Testis (tissue), 3 donors: ENCODE results near the gene TMEM106C. TPM values are rescaled to one million over a fixed set of nuclear protein-coding genes. Genes with fewer than 3 reads are reported as not detected.

Experiments used
- DNase-seq: peaks from one replicate; pipeline ENCODE4 v3.0.0-alpha.2; 2019
- H3K27ac ChIP-seq, 2 donors: fragments of 200-600 bp; sonication (generic); one replicate each; pipeline ENCODE4 v1.5.1; 2019
- H3K27me3 ChIP-seq: fragments of 200-600 bp; sonication (generic); one replicate; pipeline ENCODE4 v1.5.1; 2019
- H3K36me3 ChIP-seq: fragments of 200-600 bp; sonication (generic); one replicate; pipeline ENCODE4 v1.5.1; 2017; ENCODE audit warnings: low read depth; ENCODE audit errors: missing control alignments
- H3K4me1 ChIP-seq: fragments of 200-600 bp; sonication (generic); one replicate; pipeline ENCODE4 v1.5.1; 2019
- H3K4me3 ChIP-seq, 2 donors: fragments of 200-600 bp; sonication (generic); one replicate each; pipeline ENCODE4 v1.5.1; 2017 to 2019
- H3K9me3 ChIP-seq: fragments of 200-600 bp; sonication (generic); one replicate; pipeline ENCODE4 v1.5.1; 2017
- POLR2A ChIP-seq: fragments of 450-650 bp; IDR thresholded peaks from one replicate; pipeline ENCODE4 v1.6.1; 2017; ENCODE audit warnings: antibody characterized with exemption, mild to moderate bottlenecking, moderate library complexity
- WGBS, 2 donors: methylation state at CpG; one replicate each; pipeline ENCODE4 v1.1.5; 2018; 5-methylcytosine and 5-hydroxymethylcytosine counted together
- intact Hi-C: fragments of 100-400 bp; cut with DNase I; formaldehyde crosslinking; loops from one replicate; pipeline ENCODE4 v1.15.1; 2023; ENCODE audit warnings: low total_unique reads
- polyA plus RNA-seq: library from polyadenylated mRNA; stranded (reverse); fragments of 350-450 nt; fragmentation: Illumina TruSeq; extraction: RNeasy Lipid Tissue Mini Kit (QIAGEN cat#74804); gene quantifications from one replicate; pipeline ENCODE4 v1.2.3, GENCODE V29; 2014; ENCODE audit warnings: low read depth, low replicate concordance; ENCODE audit not compliant: insufficient read depth
- total RNA-seq, 2 donors: library from RNA; depleted of rRNA; stranded (reverse); fragments of >200 nt; gene quantifications; one replicate each; pipeline ENCODE4 v1.2.3, GENCODE V29; 2016
- TF ChIP-seq, protein P1 (sequence below), 3 experiments: fragments of 450-650 bp in 2 of 3; fragments of 200-600 bp in 1 of 3; sonication (generic) in 1 of 3; IDR thresholded peaks; one replicate each; pipeline ENCODE4 v1.5.1; 2016 to 2019; ENCODE audit warnings: antibody characterized with exemption in 3 of 3, mild to moderate bottlenecking in 2 of 3, moderate library complexity in 1 of 3

The TMEM106C gene
- total and polyA plus RNA-seq, 3 donors from 2014 or later, result 63.5 to 132 (median 91.1) TPM

DNA sequence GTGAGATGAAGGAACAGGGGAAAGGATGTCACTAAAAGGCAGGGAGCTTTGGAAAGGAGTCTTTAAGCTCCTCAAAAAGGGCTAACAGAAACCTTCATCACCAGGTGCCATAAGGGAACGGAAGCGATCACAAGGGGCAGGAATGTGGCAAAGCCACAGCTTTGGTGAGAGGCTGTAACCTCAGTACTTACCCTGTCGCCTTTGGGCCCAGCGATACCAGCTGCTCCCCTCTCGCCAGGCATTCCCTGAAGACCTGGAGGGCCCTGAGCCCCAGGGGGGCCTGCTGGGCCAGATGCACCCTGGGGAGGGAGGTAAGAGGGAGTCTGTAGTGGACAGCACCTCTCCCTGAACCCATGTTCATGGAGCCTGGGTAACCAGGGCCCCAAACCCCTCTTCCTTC, 18.9 kb downstream of the TMEM106C start:
- TF ChIP-seq POLR2A, result no peak
- TF ChIP-seq, protein P1, sequence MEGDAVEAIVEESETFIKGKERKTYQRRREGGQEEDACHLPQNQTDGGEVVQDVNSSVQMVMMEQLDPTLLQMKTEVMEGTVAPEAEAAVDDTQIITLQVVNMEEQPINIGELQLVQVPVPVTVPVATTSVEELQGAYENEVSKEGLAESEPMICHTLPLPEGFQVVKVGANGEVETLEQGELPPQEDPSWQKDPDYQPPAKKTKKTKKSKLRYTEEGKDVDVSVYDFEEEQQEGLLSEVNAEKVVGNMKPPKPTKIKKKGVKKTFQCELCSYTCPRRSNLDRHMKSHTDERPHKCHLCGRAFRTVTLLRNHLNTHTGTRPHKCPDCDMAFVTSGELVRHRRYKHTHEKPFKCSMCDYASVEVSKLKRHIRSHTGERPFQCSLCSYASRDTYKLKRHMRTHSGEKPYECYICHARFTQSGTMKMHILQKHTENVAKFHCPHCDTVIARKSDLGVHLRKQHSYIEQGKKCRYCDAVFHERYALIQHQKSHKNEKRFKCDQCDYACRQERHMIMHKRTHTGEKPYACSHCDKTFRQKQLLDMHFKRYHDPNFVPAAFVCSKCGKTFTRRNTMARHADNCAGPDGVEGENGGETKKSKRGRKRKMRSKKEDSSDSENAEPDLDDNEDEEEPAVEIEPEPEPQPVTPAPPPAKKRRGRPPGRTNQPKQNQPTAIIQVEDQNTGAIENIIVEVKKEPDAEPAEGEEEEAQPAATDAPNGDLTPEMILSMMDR (IDR thresholded peaks at IDR 0.05), result no peak
- H3K27ac ChIP-seq, result no peak overlapping the region
- no peaks in the 10 kb centered on the region for H3K36me3 ChIP-seq
- intact Hi-C loops, result no loop called here
- DNase-seq, result no peak
- 78 to 87% methylated on average over 5 of the region's 5 CpGs for WGBS, 2 donors
- no peaks in the 10 kb centered on the region for H3K9me3 ChIP-seq
- no peaks in the 10 kb centered on the region for H3K27me3 ChIP-seq
- H3K4me1 ChIP-seq, result no peaks in the 10 kb centered on the region
- no peak overlapping the region for H3K4me3 ChIP-seq

GRCh38 chr12:47982770-47983169, 19.4 kb downstream of the TMEM106C start:
- Histone ChIP-seq H3K27me3 (no peaks in the 10 kb centered on the region), H3K36me3 (no peaks in the 10 kb centered on the region), H3K4me1 (no peaks in the 10 kb centered on the region), H3K27ac (no peak overlapping the region), H3K4me3 (no peak overlapping the region), H3K9me3 (no peaks in the 10 kb centered on the region)
- intact Hi-C loops, result no loop called here
- DNase-seq, result no peak
- 90 to 92% methylated on average over 9 to 11 of the region's 11 CpGs for WGBS, 2 donors
- no peak for TF ChIP-seq POLR2A
- TF ChIP-seq, protein P1 (IDR thresholded peaks at IDR 0.05), result no peak

DNA sequence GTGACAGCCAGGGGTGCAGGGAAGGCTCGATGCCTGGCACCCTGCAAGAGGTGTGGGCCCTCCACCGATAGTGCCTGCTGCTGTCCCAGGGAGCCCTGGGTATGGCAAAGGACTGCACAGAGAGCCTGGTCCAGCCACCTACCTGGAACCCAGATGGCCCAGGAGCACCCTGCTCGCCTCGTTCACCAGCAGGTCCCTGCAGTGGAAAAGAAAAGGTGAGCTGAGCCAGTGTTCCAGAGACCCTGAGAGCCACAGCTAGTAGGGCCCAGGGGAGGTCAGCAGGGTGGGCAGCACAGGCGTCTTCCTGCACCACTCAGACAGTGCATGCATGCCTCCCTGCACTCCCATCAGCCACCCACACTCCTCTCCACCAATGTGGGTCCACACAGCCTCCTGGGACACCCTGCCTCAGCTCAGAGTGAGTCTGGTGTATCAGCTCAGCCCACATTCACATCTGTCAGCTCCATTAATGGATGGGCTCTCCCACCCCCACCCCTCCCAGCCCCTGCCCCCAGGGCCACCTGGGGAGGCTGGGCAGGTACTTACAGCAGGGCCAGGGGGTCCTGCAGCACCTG, 20.2 kb downstream of the TMEM106C start:
- no peaks in the 10 kb centered on the region for H3K36me3 ChIP-seq
- intact Hi-C loops, result no loop called here
- no peak for TF ChIP-seq POLR2A
- TF ChIP-seq, protein P1 (IDR thresholded peaks at IDR 0.05), result no peak
- DNase-seq, result no peak
- peaks cover 5% of the 10 kb centered on the region for H3K4me1 ChIP-seq
- 97 to 98% methylated on average over 5 of the region's 5 CpGs for WGBS, 2 donors
- no peak overlapping the region for H3K4me3 ChIP-seq
- H3K27me3 ChIP-seq, result no peaks in the 10 kb centered on the region
- no peak overlapping the region for H3K27ac ChIP-seq
- H3K9me3 ChIP-seq, result no peaks in the 10 kb centered on the region

- Histone ChIP-seq H3K4me3 (no peak overlapping the region), H3K27ac (no peak overlapping the region), H3K27me3 (no peaks in the 10 kb centered on the region), H3K9me3 (no peaks in the 10 kb centered on the region), H3K36me3 (no peaks in the 10 kb centered on the region), H3K4me1 (peaks cover 5% of the 10 kb centered on the region)
- WGBS, 2 donors, result 87 to 91% methylated on average over 4 to 8 of the region's 8 CpGs
- TF ChIP-seq, protein P1 (IDR thresholded peaks at IDR 0.05), result no peak
- no peak for TF ChIP-seq POLR2A
- intact Hi-C loops, result no loop called here
- DNase-seq, result no peak
Measured at GRCh38 chr12:47984331-47984801, 21.0 kb downstream of the TMEM106C start.
